ENCODE measurements around the gene RAB20.
"Not testable (repeated sequence)": the region's sequence is repeated elsewhere in the genome, so short reads cannot be mapped to it uniquely, and the experiment has no call there.

Gene RAB20

DNA sequence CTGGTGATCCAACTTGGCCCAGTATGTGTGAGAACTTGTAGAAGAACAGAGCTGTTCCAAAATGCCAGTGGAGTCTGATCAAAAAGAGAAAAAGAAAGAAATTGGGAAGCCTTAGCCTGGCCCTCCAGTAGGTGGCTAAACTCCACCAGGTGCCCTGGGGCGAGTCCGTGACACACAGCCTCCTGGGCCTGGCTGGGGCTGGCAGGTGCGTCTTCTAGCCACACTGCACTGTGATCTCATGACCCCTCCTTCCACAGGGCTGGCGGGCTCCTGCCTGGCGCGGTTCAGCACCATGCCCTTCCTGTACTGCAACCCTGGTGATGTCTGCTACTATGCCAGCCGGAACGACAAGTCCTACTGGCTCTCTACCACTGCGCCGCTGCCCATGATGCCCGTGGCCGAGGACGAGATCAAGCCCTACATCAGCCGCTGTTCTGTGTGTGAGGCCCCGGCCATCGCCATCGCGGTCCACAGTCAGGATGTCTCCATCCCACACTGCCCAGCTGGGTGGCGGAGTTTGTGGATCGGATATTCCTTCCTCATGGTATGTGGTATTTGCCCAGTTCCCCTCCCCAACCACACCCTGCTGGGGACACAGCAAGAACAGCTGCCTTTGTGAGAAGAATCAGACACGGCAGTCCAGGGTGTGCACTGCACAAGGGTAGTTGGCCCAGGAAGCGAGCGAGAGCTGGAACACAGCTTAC is 53.7 kb downstream of the RAB20 start:
- DNase-seq: no peak

DNA sequence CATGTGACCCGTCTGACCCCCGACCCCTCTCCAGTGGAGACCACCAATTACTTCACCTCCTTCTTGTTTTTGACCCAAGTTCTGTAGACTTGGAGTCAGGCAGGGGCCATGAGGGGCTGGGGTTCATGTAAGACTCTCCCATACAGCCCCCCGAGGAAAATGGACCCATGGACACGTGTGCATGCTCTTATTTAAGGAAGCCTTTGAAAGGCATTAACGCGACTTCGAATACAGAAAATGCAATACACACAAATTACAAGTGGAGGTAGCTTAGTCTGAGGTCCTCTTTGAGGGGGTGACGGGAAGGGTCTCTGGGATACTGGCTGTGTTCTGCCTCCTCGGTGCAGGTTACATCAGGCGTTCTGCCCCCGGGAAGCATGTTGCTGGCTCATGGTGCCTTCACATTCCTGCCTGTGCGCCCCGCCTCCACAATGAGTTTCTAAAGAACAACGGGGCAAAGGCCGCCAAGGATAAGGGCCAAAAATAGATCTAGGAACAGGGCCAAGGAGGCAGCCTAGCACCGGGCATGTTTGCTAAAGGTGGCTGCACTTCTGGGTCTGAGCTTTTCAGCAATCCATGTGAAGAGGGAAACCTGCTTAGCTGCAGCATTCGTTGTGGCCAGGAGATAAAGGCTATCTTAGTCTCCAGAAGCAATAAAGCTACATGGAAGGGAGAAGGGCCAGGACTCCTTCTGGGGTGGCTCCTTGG is 54.5 kb downstream of the RAB20 start:
- no peak for DNase-seq

DNA sequence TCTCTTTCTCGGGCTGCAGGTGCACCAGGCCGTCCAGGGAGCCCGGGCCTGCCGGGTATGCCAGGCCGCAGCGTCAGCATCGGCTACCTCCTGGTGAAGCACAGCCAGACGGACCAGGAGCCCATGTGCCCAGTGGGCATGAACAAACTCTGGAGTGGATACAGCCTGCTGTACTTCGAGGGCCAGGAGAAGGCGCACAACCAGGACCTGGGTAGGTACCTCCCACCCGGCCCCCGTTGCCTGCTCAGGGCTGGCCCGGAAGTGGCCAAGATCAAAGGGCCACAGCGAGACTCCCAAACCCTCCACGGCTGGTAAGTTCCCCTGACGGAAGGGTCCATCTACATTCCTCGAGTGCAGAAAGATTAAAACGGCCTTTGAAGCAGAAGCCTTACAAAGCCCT is 55.1 kb downstream of the RAB20 start:
- DNase-seq: no peak

- DNase-seq: no peak
These were observed 55.9 kb downstream of the RAB20 start for GRCh38 chr13:110505594-110505993.

DNA sequence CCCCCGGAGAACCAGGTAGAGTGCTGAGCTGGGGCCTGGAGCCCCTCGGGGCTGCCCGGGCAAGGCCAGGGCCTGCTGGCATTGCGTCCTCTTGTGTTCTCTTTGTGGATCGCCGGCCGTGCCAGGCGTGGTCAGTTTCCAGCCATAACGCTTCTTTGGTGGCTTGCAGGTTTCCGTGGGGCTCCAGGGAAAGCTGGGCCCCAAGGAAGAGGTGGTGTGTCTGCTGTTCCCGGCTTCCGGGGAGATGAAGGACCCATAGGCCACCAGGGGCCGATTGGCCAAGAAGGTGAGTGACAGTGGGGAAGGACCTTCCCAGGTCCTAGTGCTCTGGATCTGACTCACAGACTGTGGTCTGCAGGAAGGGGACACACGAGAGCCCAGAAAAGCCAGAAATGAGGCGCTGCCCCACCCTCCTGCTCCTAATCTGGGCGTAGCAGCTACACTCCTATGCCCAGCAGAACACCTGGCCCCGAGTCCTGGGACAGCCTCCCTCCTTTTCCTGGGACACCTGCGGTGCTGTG is 57.5 kb downstream of the RAB20 start:
- DNase-seq: no peak

GRCh38 chr13:110503037-110503901 is 58.3 kb downstream of the RAB20 start:
- no peak for DNase-seq

DNA sequence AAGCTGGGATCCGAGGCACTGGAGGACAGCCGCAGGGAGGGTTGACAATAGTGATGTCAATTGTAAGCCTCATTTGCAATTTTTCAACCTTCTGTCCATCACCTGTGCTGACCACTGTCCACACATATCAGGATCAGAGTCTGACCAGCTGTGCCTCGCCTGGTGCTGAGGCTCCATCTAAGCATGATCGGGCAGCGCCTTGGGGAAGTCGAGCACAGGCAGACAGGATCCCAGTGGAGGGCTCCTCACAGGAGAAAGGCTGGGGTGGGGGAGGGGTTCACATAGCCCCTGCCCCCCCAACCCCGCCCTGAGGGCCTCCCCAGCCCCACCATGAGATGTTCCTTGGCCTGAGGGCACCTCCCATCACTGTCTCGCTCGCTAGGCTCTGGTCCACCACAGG is 60.3 kb downstream of the RAB20 start:
- no peak for DNase-seq

GRCh38 chr13:110500341-110500740 is 61.2 kb downstream of the RAB20 start:
- no peak for DNase-seq

- no peak for DNase-seq
These were observed 61.8 kb downstream of the RAB20 start for GRCh38 chr13:110499621-110500281.

- no peak for DNase-seq
These were observed 62.8 kb downstream of the RAB20 start for GRCh38 chr13:110498765-110499164.

GRCh38 chr13:110498327-110498726 is 63.2 kb downstream of the RAB20 start:
- no peak for DNase-seq

- DNase-seq: not testable (repeated sequence)
These were observed 63.6 kb downstream of the RAB20 start for GRCh38 chr13:110497896-110498295.

- DNase-seq: no peak
These were observed 64.5 kb downstream of the RAB20 start for GRCh38 chr13:110497003-110497402.

- no peak for DNase-seq
These were observed 65.2 kb downstream of the RAB20 start for GRCh38 chr13:110496281-110496680.

DNA sequence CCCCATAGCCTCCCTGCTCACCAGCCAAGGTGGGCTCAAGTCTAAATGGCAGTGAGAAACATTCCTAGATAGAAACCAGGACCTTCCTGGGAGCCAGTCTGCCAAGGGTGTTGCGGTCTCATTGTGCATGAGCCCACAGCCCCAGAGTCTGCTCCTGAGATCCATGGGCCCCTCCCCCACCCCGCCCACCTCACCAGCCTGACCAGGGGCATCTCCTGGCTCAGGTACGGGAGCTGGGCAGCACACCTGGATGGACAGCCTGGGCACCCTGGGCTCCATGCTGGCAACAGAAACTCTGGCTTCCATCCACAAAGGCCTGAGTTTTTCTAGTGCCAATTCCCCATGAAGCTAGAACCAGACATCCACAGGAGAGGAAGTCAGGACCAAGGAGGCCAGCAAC is 65.6 kb downstream of the RAB20 start:
- DNase-seq: no peak

DNA sequence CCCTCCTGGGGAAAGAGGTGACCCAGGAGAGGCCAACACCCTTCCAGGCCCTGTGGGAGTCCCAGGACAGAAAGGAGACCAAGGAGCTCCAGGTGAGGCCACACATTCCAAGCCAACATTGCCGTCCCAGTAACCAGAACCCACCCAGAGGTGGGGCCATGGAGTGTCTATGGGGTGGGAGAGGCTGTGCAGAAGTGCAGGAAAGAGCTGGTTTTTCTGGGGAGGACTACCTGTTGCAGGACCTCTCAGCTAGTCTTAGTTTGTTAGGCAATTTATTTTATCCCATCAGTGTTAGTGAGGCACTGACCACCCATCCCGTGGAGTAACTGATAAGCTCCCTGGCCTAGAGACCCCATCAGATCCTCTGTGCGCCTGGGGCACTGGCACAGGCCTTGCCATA is 66.1 kb downstream of the RAB20 start:
- no peak for DNase-seq

- DNase-seq: no peak
These were observed 67.9 kb downstream of the RAB20 start for GRCh38 chr13:110493613-110494012.

GRCh38 chr13:110492679-110493593 is 68.6 kb downstream of the RAB20 start:
- no peak for DNase-seq

- no peak for DNase-seq
These were observed 69.4 kb downstream of the RAB20 start for GRCh38 chr13:110491869-110492678.

DNA sequence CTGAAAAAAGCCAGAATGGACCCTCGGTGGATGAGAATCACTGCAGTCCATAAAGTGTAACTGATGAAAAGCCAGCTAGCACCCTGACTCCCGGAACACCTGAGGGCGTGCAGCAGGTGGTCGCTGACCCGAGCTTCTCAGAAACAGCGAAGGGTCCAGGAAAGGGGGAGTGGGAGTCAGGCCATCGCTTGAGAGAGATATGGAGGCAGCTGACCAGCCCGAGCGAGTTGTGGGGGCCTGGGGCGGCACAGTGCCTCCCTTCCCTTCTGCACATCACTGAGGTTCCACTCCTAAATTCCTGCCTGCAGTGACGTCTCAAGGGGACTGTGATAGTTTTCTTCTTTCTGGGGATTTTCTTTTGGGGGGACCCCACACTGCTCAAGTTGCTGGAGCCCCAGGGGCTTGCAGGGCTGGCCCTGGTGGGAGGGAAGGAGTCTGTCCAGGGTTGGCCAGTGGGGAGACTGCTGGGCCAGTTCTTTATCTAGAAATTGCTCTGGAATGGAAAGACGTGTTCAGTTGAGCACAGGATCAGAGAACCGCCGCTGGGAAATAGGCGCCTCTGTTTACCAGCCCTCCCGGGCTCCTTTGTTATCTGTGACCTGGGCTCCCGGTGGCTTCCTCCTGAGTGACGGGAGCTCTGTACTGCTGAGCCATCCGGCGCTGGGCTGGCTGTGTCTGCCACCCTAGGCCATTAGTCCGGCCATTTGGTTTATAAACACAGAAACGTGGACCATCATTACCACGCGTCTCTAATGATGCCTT is 71.3 kb downstream of the RAB20 start:
- no peak for DNase-seq

Data from activated CD4-positive, alpha-beta T cell treated with anti-CD3 and anti-CD28 coated beads for 48 hours (primary cell).